ENCODE data around the gene KLK8. TPM values are rescaled to one million over a fixed set of nuclear protein-coding genes. Genes with fewer than 3 reads are reported as not detected.

The KLK8 gene
- total RNA-seq, 2 donors from 2014 or later: 1.1 TPM; not detected in 1

- no peaks in the 10 kb centered on the region for H3K9me3 Mint-ChIP-seq
- TF ChIP-seq, protein P1, sequence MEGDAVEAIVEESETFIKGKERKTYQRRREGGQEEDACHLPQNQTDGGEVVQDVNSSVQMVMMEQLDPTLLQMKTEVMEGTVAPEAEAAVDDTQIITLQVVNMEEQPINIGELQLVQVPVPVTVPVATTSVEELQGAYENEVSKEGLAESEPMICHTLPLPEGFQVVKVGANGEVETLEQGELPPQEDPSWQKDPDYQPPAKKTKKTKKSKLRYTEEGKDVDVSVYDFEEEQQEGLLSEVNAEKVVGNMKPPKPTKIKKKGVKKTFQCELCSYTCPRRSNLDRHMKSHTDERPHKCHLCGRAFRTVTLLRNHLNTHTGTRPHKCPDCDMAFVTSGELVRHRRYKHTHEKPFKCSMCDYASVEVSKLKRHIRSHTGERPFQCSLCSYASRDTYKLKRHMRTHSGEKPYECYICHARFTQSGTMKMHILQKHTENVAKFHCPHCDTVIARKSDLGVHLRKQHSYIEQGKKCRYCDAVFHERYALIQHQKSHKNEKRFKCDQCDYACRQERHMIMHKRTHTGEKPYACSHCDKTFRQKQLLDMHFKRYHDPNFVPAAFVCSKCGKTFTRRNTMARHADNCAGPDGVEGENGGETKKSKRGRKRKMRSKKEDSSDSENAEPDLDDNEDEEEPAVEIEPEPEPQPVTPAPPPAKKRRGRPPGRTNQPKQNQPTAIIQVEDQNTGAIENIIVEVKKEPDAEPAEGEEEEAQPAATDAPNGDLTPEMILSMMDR (conservative IDR thresholded peaks at IDR 0.05): no peak
- Histone ChIP-seq H3K4me3 (ENCODE audit: low read length) (no peak overlapping the region), H3K4me1 (ENCODE audit: control insufficient read depth, insufficient read depth, low read length) (no peaks in the 10 kb centered on the region), H3K36me3 (ENCODE audit: control insufficient read depth, insufficient read depth, low read length) (no peaks in the 10 kb centered on the region), H3K9ac (ENCODE audit: extremely low read depth, low read length, poor library complexity, severe bottlenecking) (no peak overlapping the region), H3K9me3 (ENCODE audit: control insufficient read depth, low read length) (no peaks in the 10 kb centered on the region), H3K27me3 (ENCODE audit: control insufficient read depth, insufficient read depth, low read length, poor library complexity, severe bottlenecking) (peaks cover 10% of the 10 kb centered on the region), H3K27ac (ENCODE audit: low read depth, low read length) (no peak overlapping the region)
- H3K27me3 Mint-ChIP-seq (ENCODE audit: insufficient read depth): peaks cover 47% of the 10 kb centered on the region
- H3K4me3 Mint-ChIP-seq: no peak overlapping the region
- peak; percentile 50 for DNase-seq
- H3K36me3 Mint-ChIP-seq (ENCODE audit: low read depth): no peaks in the 10 kb centered on the region
- no peaks in the 10 kb centered on the region for H3K4me1 Mint-ChIP-seq
- WGBS, 2 experiments (ENCODE audit: insufficient coverage in 1 of 2, insufficient read length in 1 of 2): 80% methylated on average over 1 to 8 of the region's 8 CpGs
- no peak overlapping the region for H3K27ac Mint-ChIP-seq
These were observed 21.6 kb downstream of the KLK8 start for GRCh38 chr19:50979758-50980157.

DNA sequence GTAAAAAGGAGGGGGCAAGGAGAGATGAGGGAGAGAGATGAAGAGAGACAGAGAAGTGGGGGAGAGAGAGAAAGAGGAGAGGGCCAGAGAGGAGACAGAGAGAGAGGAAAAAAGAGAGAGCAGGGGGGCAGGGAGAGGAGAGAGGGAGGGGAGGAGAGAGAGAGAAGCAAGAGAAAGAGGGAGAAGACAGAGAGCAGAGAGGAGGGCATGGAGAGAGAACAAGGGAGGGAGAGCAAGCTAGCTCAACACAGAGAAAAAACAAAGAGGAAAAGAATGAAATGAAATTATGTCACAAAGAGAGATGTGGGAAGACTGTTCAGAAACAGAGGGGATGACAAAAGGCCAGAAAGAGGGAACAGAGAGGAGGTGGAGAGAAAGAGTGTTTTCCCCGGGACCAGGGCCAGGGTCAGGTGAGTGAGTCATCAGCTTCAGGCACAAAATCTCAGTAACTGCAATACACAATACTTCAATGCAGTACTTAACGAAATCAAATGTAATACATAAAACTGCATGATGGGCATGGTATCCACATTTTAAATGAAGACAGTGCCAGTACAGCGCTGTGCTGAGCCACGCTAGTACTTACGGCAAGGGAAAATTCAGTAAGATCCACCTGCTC, 22.5 kb downstream of the KLK8 start:
- no peaks in the 10 kb centered on the region for H3K9me3 Mint-ChIP-seq
- peaks cover 40% of the 10 kb centered on the region for H3K27me3 Mint-ChIP-seq (ENCODE audit: insufficient read depth)
- H3K4me3 Mint-ChIP-seq: no peak overlapping the region
- H3K4me1 Mint-ChIP-seq: no peaks in the 10 kb centered on the region
- Histone ChIP-seq H3K27ac (ENCODE audit: low read depth, low read length) (no peak overlapping the region), H3K9ac (ENCODE audit: extremely low read depth, low read length, poor library complexity, severe bottlenecking) (no peak overlapping the region), H3K36me3 (ENCODE audit: control insufficient read depth, insufficient read depth, low read length) (no peaks in the 10 kb centered on the region), H3K4me3 (ENCODE audit: low read length) (no peak overlapping the region), H3K9me3 (ENCODE audit: control insufficient read depth, low read length) (no peaks in the 10 kb centered on the region), H3K4me1 (ENCODE audit: control insufficient read depth, insufficient read depth, low read length) (no peaks in the 10 kb centered on the region), H3K27me3 (ENCODE audit: control insufficient read depth, insufficient read depth, low read length, poor library complexity, severe bottlenecking) (peaks cover 10% of the 10 kb centered on the region)
- 72 to 79% methylated on average over 5 of the region's 5 CpGs for WGBS, 2 experiments (ENCODE audit: insufficient coverage in 1 of 2, insufficient read length in 1 of 2)
- no peak overlapping the region for H3K27ac Mint-ChIP-seq
- TF ChIP-seq, protein P1 (conservative IDR thresholded peaks at IDR 0.05): no peak
- H3K36me3 Mint-ChIP-seq (ENCODE audit: low read depth): no peaks in the 10 kb centered on the region
- peak; percentile 50 for DNase-seq

DNA sequence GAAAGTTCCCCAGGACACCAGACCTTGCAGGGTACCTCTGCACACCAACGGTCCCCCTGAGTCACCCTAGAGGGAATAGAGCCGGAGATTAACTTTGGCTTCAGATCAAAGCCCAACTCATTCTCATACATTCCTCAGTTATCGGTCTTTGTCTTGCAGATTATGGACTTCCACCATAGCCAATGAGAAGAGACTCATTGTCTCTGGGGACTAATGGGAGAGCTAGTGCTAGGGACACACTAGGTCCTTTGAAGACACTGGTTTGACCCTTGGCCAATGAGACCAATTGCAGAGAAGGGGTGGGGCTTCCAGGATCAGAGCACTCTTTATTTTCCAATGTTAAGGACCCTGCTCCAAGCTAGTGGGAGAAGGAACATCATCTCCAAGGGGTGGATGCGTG, 23.8 kb downstream of the KLK8 start:
- no peaks in the 10 kb centered on the region for H3K9me3 Mint-ChIP-seq
- no peaks in the 10 kb centered on the region for H3K4me1 Mint-ChIP-seq
- Histone ChIP-seq H3K27ac (ENCODE audit: low read depth, low read length) (no peak overlapping the region), H3K9me3 (ENCODE audit: control insufficient read depth, low read length) (no peaks in the 10 kb centered on the region), H3K4me1 (ENCODE audit: control insufficient read depth, insufficient read depth, low read length) (no peaks in the 10 kb centered on the region), H3K4me3 (ENCODE audit: low read length) (no peak overlapping the region), H3K9ac (ENCODE audit: extremely low read depth, low read length, poor library complexity, severe bottlenecking) (no peak overlapping the region), H3K27me3 (ENCODE audit: control insufficient read depth, insufficient read depth, low read length, poor library complexity, severe bottlenecking) (peaks cover 10% of the 10 kb centered on the region), H3K36me3 (ENCODE audit: control insufficient read depth, insufficient read depth, low read length) (no peaks in the 10 kb centered on the region)
- H3K4me3 Mint-ChIP-seq: no peak overlapping the region
- 78 to 100% methylated on average over 2 to 4 of the region's 4 CpGs for WGBS, 2 experiments (ENCODE audit: insufficient coverage in 1 of 2, insufficient read length in 1 of 2)
- no peak overlapping the region for H3K27ac Mint-ChIP-seq
- peaks cover 34% of the 10 kb centered on the region for H3K27me3 Mint-ChIP-seq (ENCODE audit: insufficient read depth)
- TF ChIP-seq, protein P1 (conservative IDR thresholded peaks at IDR 0.05): no peak
- peak; percentile 49 for DNase-seq
- H3K36me3 Mint-ChIP-seq (ENCODE audit: low read depth): no peaks in the 10 kb centered on the region

Data from endodermal cell (in vitro differentiated cells).